ENCODE results near the gene SNAPC5. TPM values are rescaled to one million over a fixed set of nuclear protein-coding genes. Genes with fewer than 3 reads are reported as not detected.

The SNAPC5 gene
- total RNA-seq, 1 donor from 2014 or later = 24.8 TPM

- Mint-ChIP-seq H3K27me3 (ENCODE audit: unreplicated experiment) (no peaks in the 10 kb centered on the region), H3K4me1 (ENCODE audit: unreplicated experiment) (peaks cover 36% of the 10 kb centered on the region), H3K27ac (ENCODE audit: unreplicated experiment) (peak overlapping the region; percentile 91), H3K4me3 (ENCODE audit: unreplicated experiment) (no peak overlapping the region), H3K36me3 (ENCODE audit: unreplicated experiment) (peaks cover 53% of the 10 kb centered on the region), H3K9me3 (ENCODE audit: unreplicated experiment) (no peaks in the 10 kb centered on the region)
- DNase-seq (ENCODE audit: extremely low spot score, unreplicated experiment) = peak; percentile 13
- TF ChIP-seq CTCF (IDR thresholded peaks at IDR 0.05) = peak; percentile 57
Observed at GRCh38 chr15:66498501-66499386, 1.2 kb upstream of the SNAPC5 start.

- peak overlapping the region; percentile 91 for H3K27ac Mint-ChIP-seq (ENCODE audit: unreplicated experiment)
- H3K4me1 Mint-ChIP-seq (ENCODE audit: unreplicated experiment) = peaks cover 21% of the 10 kb centered on the region
- H3K4me3 Mint-ChIP-seq (ENCODE audit: unreplicated experiment) = peak overlapping the region; percentile 87
- no peak for DNase-seq (ENCODE audit: extremely low spot score, unreplicated experiment)
- H3K36me3 Mint-ChIP-seq (ENCODE audit: unreplicated experiment) = peaks cover 53% of the 10 kb centered on the region
- no peaks in the 10 kb centered on the region for H3K9me3 Mint-ChIP-seq (ENCODE audit: unreplicated experiment)
- no peak for TF ChIP-seq CTCF (IDR thresholded peaks at IDR 0.05)
- no peaks in the 10 kb centered on the region for H3K27me3 Mint-ChIP-seq (ENCODE audit: unreplicated experiment)
Observed at GRCh38 chr15:66496951-66497501, 536 bp downstream of the SNAPC5 start.

GRCh38 chr15:66494262-66494661 is 3.3 kb downstream of the SNAPC5 start:
- peaks cover 38% of the 10 kb centered on the region for H3K36me3 Mint-ChIP-seq (ENCODE audit: unreplicated experiment)
- peak; percentile 21 for DNase-seq (ENCODE audit: extremely low spot score, unreplicated experiment)
- no peaks in the 10 kb centered on the region for H3K27me3 Mint-ChIP-seq (ENCODE audit: unreplicated experiment)
- peaks cover 16% of the 10 kb centered on the region for H3K4me1 Mint-ChIP-seq (ENCODE audit: unreplicated experiment)
- no peak for TF ChIP-seq CTCF (IDR thresholded peaks at IDR 0.05)
- no peak overlapping the region for H3K4me3 Mint-ChIP-seq (ENCODE audit: unreplicated experiment)
- no peak overlapping the region for H3K27ac Mint-ChIP-seq (ENCODE audit: unreplicated experiment)
- no peaks in the 10 kb centered on the region for H3K9me3 Mint-ChIP-seq (ENCODE audit: unreplicated experiment)

GRCh38 chr15:66491846-66492245 is 5.7 kb downstream of the SNAPC5 start:
- Mint-ChIP-seq H3K4me3 (ENCODE audit: unreplicated experiment) (no peak overlapping the region), H3K4me1 (ENCODE audit: unreplicated experiment) (peaks cover 3% of the 10 kb centered on the region), H3K27me3 (ENCODE audit: unreplicated experiment) (no peaks in the 10 kb centered on the region), H3K27ac (ENCODE audit: unreplicated experiment) (no peak overlapping the region), H3K9me3 (ENCODE audit: unreplicated experiment) (no peaks in the 10 kb centered on the region), H3K36me3 (ENCODE audit: unreplicated experiment) (peaks cover 30% of the 10 kb centered on the region)
- peak; percentile 34 for DNase-seq (ENCODE audit: extremely low spot score, unreplicated experiment)
- no peak for TF ChIP-seq CTCF (IDR thresholded peaks at IDR 0.05)

- H3K4me3 Mint-ChIP-seq (ENCODE audit: unreplicated experiment) = no peak overlapping the region
- no peaks in the 10 kb centered on the region for H3K27me3 Mint-ChIP-seq (ENCODE audit: unreplicated experiment)
- H3K9me3 Mint-ChIP-seq (ENCODE audit: unreplicated experiment) = no peaks in the 10 kb centered on the region
- no peak for DNase-seq (ENCODE audit: extremely low spot score, unreplicated experiment)
- H3K27ac Mint-ChIP-seq (ENCODE audit: unreplicated experiment) = no peak overlapping the region
- H3K4me1 Mint-ChIP-seq (ENCODE audit: unreplicated experiment) = no peaks in the 10 kb centered on the region
- H3K36me3 Mint-ChIP-seq (ENCODE audit: unreplicated experiment) = peaks cover 22% of the 10 kb centered on the region
- TF ChIP-seq CTCF (IDR thresholded peaks at IDR 0.05) = no peak
Observed at GRCh38 chr15:66489179-66489791, 8.3 kb downstream of the SNAPC5 start.

Data from osteocyte (in vitro differentiated cells).